BJ (cell line): ENCODE measurements around the gene RIPPLY3. TPM values are rescaled to one million over a fixed set of nuclear protein-coding genes. Genes with fewer than 3 reads are reported as not detected.

Experiments
- CTCF ChIA-PET: fragments of 350-600 bp; formaldehyde crosslinking; extraction: SDS; loops from one replicate; lab custom pipeline; 2021; ENCODE audit warnings: antibody characterized with exemption, inconsistent platforms; lab: Yijun Ruan, JAX
- POLR2A ChIA-PET: fragments of 300-600 bp; sonication (Branson Sonifier 250); formaldehyde crosslinking; extraction: SDS; loops from one replicate; lab custom pipeline; 2021; ENCODE audit warnings: antibody characterized with exemption; lab: Charles Lee
- DNase-seq: peaks from one replicate; pipeline ENCODE4 v3.0.0-alpha.2; 2011; ENCODE audit warnings: low read depth
- H3K27me3 ChIP-seq: 2 replicates; pipeline ENCODE4 v1.6.0; 2011; ENCODE audit warnings: low read length; ENCODE audit not compliant: control insufficient read depth, insufficient read depth
- H3K36me3 ChIP-seq: 2 replicates; pipeline ENCODE4 v1.5.1; 2011; ENCODE audit warnings: low read length; ENCODE audit not compliant: control insufficient read depth, insufficient read depth
- H3K4me3 ChIP-seq: 2 replicates; pipeline ENCODE4 v1.5.1; 2011; ENCODE audit warnings: low read depth, mild to moderate bottlenecking, control low read depth, low read length
- CTCF ChIP-seq: IDR thresholded peaks from 2 replicates; pipeline ENCODE4 v1.5.1; 2011; ENCODE audit warnings: low read depth, mild to moderate bottlenecking, control low read depth, inconsistent platforms, low read length, moderate library complexity; ENCODE audit not compliant: insufficient read depth
- polyA plus RNA-seq: library from polyadenylated mRNA; depleted of rRNA; stranded (reverse); fragments of >200 nt; gene quantifications from 2 replicates; pipeline ENCODE4 v1.2.3, GENCODE V29; 2011

RIPPLY3 gene
- polyA plus RNA-seq, 1 experiment = 0.23 TPM

GRCh38 chr21:36964398-36964797 lies 42.1 kb upstream of the RIPPLY3 start:
- POLR2A ChIA-PET = no interaction called here
- Histone ChIP-seq H3K27me3 (no peaks in the 10 kb centered on the region), H3K36me3 (peaks cover 4% of the 10 kb centered on the region; the same call in 1 of the 2 replicates), H3K4me3 (no peak overlapping the region)
- CTCF ChIA-PET = interaction anchor here (3.5 kb wide), 1 partner anchor 26 kb away, joined by 11 read pairs; no protein-coding TSS in a partner anchor
- DNase-seq = no peak
- TF ChIP-seq CTCF = no peak

GRCh38 chr21:36964827-36965719 lies 41.4 kb upstream of the RIPPLY3 start:
- CTCF ChIA-PET = interaction anchor here (0.6 to 3.5 kb wide), 8 partner anchors 8 to 1055 kb away, joined by 3 to 11 read pairs (median 3); no protein-coding TSS in a partner anchor
- no peaks in the 10 kb centered on the region for H3K27me3 ChIP-seq
- no peak for TF ChIP-seq CTCF
- H3K4me3 ChIP-seq = no peak overlapping the region; the same call in 1 of the 2 replicates
- H3K36me3 ChIP-seq = peaks cover 5% of the 10 kb centered on the region; the same call in 1 of the 2 replicates
- DNase-seq = no peak
- POLR2A ChIA-PET = no interaction called here

- DNase-seq = no peak
- H3K36me3 ChIP-seq = peaks cover 5% of the 10 kb centered on the region; the same call in 1 of the 2 replicates
- no peaks in the 10 kb centered on the region for H3K27me3 ChIP-seq
- TF ChIP-seq CTCF = no peak
- H3K4me3 ChIP-seq = peak overlapping the region; percentile 82
- ChIA-PET CTCF (interaction anchor here (0.6 to 3.5 kb wide), 9 partner anchors 8 to 1055 kb away, joined by 3 to 11 read pairs (median 3); no protein-coding TSS in a partner anchor), POLR2A (no interaction called here)
These were observed 40.8 kb upstream of the RIPPLY3 start for GRCh38 chr21:36965720-36966065.

- H3K27me3 ChIP-seq = no peaks in the 10 kb centered on the region
- ChIA-PET POLR2A (interaction anchor here (0.6 kb wide), 3 partner anchors 12 to 484 kb away, joined by 3 to 4 read pairs (median 3); partner anchors contain the start of gene RIPPLY3), CTCF (interaction anchor here (0.6 to 3.5 kb wide), 9 partner anchors 9 to 1054 kb away, joined by 3 to 11 read pairs (median 3); no protein-coding TSS in a partner anchor)
- no peak for DNase-seq
- H3K36me3 ChIP-seq = peaks cover 2% of the 10 kb centered on the region; the same call in 1 of the 2 replicates
- TF ChIP-seq CTCF = no peak
- peak within 1 kb of the TSS; percentile 82 for H3K4me3 ChIP-seq
These were observed 40.3 kb upstream of the RIPPLY3 start, which contains the start of gene HLCS for GRCh38 chr21:36966066-36966820. Gene HLCS, minus strand, starts transcription at chr21:36966669. Its CDS starts 31 bp downstream, at chr21:36966638.
